GM19452 (cell line): ENCODE results near the gene KDM2A.
A peak's percentile ranks its signal among the peaks of the same experiment; 100 is the strongest.
"Not testable (repeated sequence)": the region's sequence is repeated elsewhere in the genome, so short reads cannot be mapped to it uniquely, and the experiment has no call there.

Source experiments
- ATAC-seq: cut with Tn5 transposase; IDR thresholded peaks from one replicate; pipeline ENCODE4 v1.9.1; 2021; ENCODE audit not compliant: unreplicated experiment

The KDM2A gene

DNA sequence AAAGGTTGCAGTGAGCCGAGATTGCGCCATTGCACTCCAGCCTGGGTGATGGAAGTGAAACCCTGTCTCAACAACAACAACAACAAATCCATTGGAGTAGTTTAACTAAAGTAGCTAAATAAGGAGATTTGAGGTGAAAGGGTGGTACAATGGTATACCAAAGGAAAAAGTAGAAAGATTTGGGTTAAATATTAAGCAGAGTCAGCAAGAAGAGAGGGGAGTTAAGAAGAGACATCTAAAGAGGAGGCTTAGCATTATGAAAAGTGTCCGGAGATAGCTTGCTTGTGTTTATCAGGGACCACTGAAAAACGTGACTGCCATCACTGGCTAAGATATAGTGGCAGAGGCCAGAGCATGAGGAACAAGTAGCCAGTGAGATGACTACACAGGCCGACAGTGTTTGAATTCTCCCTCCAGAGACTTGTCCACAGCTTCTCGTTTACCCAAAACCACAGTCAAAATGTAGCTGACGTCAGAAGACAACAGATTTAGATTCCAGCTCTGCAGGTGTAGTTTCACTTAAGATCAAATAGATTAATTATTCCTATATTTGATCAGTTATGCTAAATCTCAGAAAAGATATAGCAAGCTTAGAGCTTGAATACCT lies 114.6 kb downstream of the KDM2A start:
- no peak for ATAC-seq

DNA sequence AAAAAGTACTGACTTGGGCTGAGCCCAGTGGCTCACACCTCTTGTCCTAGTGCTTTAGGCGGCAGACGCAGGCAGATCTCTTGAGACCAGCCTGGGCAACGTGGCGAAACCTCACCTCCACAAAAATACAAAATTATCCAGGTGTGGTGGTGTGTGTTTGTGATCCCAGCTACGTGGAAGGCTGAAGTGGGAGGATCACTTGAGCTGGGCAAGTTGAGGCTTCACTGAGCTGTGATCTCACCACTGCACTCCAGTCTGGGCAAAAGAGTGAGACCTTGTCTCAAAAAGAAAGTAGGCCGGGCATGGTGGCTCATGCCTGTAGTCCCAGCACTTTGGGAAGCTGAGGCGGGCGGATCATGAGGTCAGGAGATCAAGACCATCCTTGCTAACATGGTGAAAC lies 115.5 kb downstream of the KDM2A start:
- not testable (repeated sequence) for ATAC-seq

DNA sequence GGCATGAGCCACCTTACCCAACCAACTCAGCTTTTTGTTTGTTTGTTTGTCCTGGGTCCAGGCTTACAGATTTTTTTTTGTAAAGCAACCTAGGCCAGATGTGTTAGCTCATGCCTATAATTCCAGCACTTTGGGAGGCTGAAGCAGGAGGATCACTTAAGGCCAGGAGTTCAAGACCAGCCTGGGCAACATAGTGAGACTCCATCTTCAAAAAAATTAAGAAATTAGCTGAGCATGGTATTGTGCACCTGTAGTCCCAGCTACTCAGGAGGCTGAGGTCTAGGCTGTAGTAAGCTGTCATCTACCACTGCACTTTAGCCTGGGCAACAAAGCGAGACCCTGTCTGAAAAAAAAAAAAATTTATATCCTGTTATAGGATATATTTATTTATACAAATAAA lies 118.5 kb downstream of the KDM2A start:
- no peak for ATAC-seq

DNA sequence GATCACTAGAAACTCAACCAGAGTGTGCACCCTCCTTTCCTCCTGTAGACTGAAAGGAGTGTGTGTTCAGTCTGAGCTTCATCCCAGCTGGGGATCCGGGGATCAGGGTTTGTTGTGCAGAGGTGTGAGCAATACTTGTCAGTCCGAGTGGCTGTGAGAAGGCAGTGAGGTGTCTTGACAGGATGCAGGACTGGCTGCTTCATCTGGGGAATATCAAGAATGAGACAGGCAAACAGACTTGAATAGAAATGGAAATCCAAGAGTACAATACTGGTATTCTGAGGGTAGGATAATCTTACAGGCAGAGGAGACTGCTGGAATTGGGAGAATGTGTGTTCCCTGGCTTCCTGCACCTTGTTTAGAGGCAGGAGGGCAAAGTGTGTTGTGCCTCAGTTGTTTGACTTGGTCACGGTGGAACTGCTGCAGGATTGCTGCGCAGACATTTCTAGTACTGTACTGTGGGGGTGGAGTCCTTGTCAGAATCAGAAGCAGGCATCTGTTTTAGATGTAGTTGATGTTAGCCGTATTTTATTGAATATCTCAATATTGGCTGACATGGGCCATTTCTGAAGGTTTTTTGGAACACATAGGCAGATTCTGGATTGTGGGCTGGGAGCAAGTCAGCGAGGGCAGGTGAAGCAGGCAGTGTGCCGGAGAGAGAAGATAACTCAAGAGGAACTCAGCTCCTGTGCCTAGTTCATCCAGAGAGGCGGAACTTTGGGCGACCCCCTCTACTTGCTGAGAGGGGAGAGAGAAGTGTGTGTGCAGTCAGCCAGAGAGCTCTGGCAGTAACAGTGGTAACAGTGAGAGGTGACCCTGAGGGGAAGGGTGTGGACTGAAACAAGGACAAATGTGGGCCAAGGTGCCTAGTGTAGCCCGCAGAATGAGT lies 120.1 kb downstream of the KDM2A start:
- ATAC-seq: no peak

DNA sequence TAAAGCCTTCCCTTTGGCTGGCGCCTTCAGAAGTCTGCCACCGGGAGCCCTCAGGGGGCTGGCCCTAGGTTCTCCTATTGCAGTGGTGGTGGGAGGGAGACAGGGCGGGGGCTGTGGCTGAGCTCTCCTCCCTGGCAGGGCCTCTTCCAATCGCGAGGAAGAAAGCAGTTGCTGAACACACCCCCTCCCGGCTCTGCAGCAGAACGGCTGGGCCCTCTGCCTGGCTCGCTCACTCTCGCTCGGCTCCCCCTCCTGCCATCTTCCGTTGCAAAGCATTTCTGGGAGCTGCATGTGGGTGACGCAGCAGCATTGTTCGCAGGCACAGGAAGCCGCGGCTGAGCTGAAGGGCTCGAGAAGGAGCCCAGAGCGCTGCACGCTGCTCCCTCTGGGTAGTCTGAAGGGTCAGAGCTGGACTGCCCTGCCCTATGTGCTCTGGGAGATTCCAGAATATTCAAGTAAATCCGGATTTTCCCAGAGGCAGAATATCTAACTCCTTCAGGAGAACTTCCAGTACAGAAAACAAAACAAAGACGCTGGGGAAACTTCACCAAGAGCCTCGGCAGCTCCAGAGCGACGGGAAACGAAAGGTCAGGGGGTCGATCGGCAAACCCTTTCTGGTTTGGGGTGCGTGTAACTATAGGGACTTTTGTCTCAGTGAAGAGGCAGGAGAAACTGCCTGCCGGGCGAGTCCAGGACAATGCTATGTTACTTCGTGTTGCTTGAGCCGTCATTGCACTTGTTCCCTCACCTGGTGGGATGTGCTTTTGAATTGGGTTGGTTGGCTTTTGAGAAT lies 120.9 kb downstream of the KDM2A start:
- ATAC-seq: peak; percentile 87

GRCh38 chr11:67240576-67241389 lies 121.7 kb downstream of the KDM2A start:
- ATAC-seq: peak; percentile 46

- no peak for ATAC-seq
Observed at GRCh38 chr11:67242548-67242947, 123.5 kb downstream of the KDM2A start.

DNA sequence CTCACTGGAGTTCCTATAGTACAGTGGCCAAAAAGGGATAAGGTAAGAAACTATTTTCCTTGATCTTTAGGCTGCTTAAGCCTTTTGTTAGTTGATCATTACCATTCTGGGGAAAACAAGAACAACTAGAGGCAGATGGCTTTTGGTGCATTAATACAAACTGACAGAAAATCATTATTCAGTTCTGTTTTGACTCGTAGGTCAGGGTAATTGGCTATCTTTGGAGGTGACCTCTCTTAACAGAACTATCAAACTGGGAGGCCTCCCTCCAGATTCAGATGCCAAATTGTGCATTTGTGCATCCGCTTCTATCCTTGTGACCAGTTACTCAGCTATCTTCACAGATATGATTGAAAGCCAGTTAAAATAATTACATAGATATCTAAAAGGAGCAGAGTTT lies 124.0 kb downstream of the KDM2A start:
- ATAC-seq: no peak

DNA sequence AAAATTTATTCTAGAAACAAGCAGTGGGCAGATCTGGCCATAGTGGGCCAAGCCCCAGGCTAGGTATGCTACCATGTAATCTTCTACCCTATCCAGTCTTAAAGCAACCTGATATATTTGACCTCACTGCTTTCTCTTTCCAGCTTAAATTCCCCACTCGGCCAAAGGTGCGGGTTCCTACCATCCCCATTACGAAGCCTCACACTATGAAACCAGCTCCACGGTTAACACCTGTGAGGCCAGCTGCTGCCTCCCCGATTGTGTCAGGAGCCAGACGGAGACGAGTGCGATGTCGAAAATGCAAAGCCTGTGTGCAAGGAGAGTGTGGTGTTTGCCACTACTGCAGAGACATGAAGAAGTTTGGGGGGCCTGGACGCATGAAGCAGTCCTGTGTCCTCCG lies 126.0 kb downstream of the KDM2A start:
- ATAC-seq: no peak

DNA sequence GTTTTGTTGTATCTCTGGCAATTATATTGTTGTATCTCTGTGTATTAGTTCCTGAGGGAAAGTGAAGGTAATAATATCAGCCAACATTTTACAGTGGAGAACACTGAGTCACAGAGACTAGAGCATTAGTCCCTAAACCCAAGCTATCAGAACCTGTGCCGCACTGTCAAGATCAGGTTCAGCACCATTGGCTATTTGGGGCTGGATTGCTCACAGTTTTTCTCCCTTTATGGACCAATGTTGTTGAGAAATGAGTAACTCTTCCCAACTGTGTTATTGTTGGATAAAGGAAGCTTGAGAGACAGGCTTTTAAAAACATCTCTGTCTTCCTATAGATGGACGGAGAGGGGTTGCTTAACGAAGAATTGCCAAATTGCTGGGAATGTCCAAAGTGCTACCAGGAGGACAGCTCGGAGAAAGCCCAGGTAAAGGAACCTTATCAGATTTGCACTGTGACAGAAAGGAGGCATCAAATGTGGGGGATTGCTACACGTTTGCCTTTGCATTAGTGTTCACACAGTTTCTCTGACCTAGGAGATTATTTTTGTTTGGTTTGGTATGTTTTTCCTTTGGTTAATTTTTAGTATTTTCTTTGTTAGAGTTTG lies 129.0 kb downstream of the KDM2A start:
- ATAC-seq: no peak

DNA sequence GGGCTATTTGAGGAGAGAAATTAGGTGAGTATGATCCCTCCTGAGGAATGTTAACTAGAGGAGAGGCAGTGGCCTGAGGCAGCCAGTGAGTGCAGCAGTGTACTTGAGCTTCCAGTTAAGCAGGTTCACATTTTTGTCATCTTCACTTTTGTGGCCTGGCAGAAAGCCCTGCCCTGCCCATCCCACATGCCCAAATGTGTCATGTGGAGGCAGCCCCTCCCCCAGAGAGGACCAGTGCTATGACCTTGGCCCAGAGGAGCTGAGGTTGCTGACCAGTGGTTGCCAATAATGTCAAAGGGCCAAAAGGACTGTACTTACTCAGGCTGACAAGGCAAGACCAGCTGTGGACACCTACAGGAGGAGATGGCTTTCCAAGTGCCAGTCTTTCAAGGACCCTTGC lies 129.6 kb downstream of the KDM2A start:
- ATAC-seq: no peak

- no peak for ATAC-seq
Observed at GRCh38 chr11:67250059-67251043, 131.3 kb downstream of the KDM2A start.

DNA sequence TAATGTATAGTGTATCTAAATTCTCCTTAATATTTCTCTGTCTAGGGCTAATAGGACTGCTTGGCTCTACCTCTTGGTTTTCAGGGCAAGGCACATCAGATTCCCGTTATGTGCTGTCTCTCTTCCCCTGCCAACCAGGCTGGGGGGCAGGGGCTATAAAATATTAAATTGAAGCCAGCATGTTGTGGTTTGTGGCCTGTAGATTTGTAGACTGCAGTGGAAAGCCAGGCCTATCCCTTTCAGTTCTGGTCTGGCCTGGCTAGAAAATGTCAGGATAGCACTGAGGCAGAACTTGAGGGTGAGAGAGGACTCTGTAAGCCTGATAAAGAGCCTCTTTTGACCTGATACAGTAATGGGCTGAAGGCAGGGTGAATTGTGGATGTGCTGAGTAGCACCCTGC lies 132.8 kb downstream of the KDM2A start:
- no peak for ATAC-seq

DNA sequence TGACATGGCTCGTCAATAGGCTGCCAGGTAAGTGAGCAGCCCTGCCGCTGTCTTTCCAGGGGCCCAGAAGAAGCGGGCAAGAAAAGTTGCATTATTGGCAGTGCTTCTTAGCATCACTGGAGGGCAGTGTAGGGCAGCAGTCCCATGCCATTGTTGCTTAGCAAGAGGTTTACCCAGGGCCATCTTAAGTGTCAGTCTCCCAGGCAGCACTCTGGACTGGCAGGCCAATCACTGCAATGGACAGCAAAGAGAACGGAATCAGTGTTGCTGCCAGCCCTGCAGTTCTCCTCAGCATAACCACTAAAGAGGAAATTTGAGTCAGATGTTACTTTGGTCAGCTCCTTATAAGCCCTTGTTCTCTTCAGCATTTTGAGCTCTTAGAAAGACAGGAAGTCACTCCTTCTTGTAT lies 133.8 kb downstream of the KDM2A start:
- no peak for ATAC-seq

DNA sequence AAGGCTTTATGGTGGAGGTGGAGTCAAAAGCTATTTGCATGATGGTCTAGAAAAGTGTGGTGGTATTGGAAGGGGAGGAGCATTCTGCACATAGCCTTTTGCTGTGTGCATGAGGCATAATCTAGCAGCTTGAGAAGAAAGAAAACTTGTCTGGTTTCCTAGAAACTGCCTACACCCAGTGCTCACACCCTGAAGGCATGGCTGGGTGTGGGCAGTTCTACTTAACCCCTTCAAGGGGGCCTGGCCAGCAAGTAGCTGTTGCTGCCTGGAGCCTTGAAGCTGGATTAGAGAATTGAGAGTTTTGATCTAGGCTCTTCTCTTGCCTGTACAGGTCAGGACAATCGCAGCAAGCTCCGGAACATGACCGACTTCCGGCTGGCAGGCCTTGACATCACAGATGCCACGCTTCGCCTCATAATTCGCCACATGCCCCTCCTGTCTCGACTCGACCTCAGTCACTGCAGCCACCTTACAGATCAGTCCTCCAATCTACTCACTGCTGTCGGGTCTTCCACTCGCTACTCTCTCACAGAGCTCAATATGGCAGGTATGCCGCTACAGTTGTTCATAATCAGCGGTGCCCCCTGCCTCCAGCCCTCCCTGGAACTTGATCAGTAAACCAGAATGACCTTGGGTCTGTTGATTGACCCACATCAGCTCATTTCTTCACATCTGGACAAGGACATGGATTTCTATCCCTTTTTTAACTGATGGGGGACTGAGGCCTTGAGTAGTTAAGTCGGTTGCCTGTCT lies 135.0 kb downstream of the KDM2A start:
- ATAC-seq: no peak

DNA sequence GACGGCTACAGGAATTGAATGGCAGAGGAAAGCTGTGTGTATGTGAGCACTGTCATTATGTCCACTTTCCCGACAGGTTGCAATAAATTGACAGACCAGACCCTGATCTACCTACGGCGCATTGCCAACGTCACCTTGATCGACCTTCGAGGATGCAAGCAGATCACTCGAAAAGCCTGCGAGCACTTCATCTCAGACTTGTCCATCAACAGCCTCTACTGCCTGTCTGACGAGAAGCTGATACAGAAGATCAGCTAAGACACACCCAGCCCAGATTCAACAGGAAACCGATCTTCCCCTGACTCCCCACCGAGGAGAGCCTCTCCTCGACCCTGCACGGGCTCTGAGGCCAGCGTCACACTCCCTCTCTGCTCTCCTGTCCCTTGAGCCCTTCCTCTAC lies 135.7 kb downstream of the KDM2A start:
- no peak for ATAC-seq

- no peak for ATAC-seq
Observed at GRCh38 chr11:67255353-67255752, 136.3 kb downstream of the KDM2A start.

- no peak for ATAC-seq
Observed at GRCh38 chr11:67255864-67256263, 136.8 kb downstream of the KDM2A start.
